GM12891 (cell line): ENCODE measurements around the gene SMCHD1.

Experiments used
- DNase-seq: peaks from one replicate; pipeline ENCODE4 v3.0.0; 2011; ENCODE audit warnings: low spot score; ENCODE audit not compliant: insufficient read length
- FAIRE-seq: peaks from 2 replicates; lab custom pipeline; 2011; peaks lifted over from hg19 to GRCh38; lab: Jason Lieb, UNC
- PAX5 ChIP-seq: IDR thresholded peaks from 2 replicates; pipeline ENCODE4 v1.6.1; 2011; ENCODE audit warnings: low read length, moderate library complexity, mild to moderate bottlenecking; ENCODE audit not compliant: insufficient read depth, severe bottlenecking
- POLR2A ChIP-seq: IDR thresholded peaks from 2 replicates; pipeline ENCODE4 v1.6.1; 2011; ENCODE audit warnings: low read depth, low read length, control low read depth
- POLR2AphosphoS5 ChIP-seq: IDR thresholded peaks from 2 replicates; pipeline ENCODE4 v1.6.1; 2011; ENCODE audit warnings: low read depth, low read length, control low read depth
- POU2F2 ChIP-seq: IDR thresholded peaks from 2 replicates; pipeline ENCODE4 v1.6.1; 2011; ENCODE audit warnings: low read depth, mild to moderate bottlenecking, control low read depth, low read length, moderate library complexity
- SPI1 ChIP-seq: IDR thresholded peaks from 2 replicates; pipeline ENCODE4 v1.6.1; 2011; ENCODE audit warnings: low read depth, low read length, control low read depth
- TAF1 ChIP-seq: IDR thresholded peaks from 2 replicates; pipeline ENCODE4 v1.6.1; 2011; ENCODE audit warnings: low read depth, low read length, control low read depth

The SMCHD1 gene

GRCh38 chr18:2635586-2635985 is 19.9 kb upstream of the SMCHD1 start:
- FAIRE-seq (peak; percentile 74), DNase-seq (no peak)
- TF ChIP-seq POLR2AphosphoS5: no peak
- TF ChIP-seq POLR2A: no peak
- no peak for TF ChIP-seq POU2F2
- TF ChIP-seq PAX5: no peak
- no peak for TF ChIP-seq TAF1
- TF ChIP-seq SPI1: no peak

GRCh38 chr18:2636126-2636631 is 19.3 kb upstream of the SMCHD1 start:
- TF ChIP-seq TAF1 (no peak), PAX5 (no peak), SPI1 (no peak), POU2F2 (no peak), POLR2AphosphoS5 (no peak), POLR2A (no peak)
- DNase-seq (no peak), FAIRE-seq (no peak)

- TF ChIP-seq SPI1: peak; percentile 73
- no peak for TF ChIP-seq PAX5
- TF ChIP-seq POU2F2: no peak
- DNase-seq: peak; percentile 48
- FAIRE-seq: peak; percentile 70
These were observed 13.9 kb upstream of the SMCHD1 start for GRCh38 chr18:2641638-2642037.

GRCh38 chr18:2642771-2643170 is 12.8 kb upstream of the SMCHD1 start:
- no peak for TF ChIP-seq PAX5
- TF ChIP-seq POLR2A: no peak
- TF ChIP-seq SPI1: no peak
- TF ChIP-seq POLR2AphosphoS5: no peak
- TF ChIP-seq TAF1: no peak
- no peak for TF ChIP-seq POU2F2
- FAIRE-seq (peak; percentile 50), DNase-seq (no peak)

GRCh38 chr18:2644535-2644934 is 11.0 kb upstream of the SMCHD1 start:
- FAIRE-seq (no peak), DNase-seq (no peak)
- TF ChIP-seq PAX5 (no peak), SPI1 (no peak), POU2F2 (no peak), POLR2A (no peak), POLR2AphosphoS5 (no peak), TAF1 (no peak)

- no peak for TF ChIP-seq POLR2A
- TF ChIP-seq PAX5: no peak
- no peak for TF ChIP-seq POLR2AphosphoS5
- no peak for TF ChIP-seq SPI1
- no peak for TF ChIP-seq POU2F2
- TF ChIP-seq TAF1: no peak
- no peak for DNase-seq
- FAIRE-seq: no peak
These were observed 3.5 kb upstream of the SMCHD1 start for GRCh38 chr18:2651981-2652380.

- no peak for DNase-seq
- no peak for FAIRE-seq
- TF ChIP-seq POLR2A (no peak), SPI1 (no peak), POU2F2 (no peak), TAF1 (no peak), PAX5 (no peak), POLR2AphosphoS5 (no peak)
These were observed 2.1 kb upstream of the SMCHD1 start for GRCh38 chr18:2653467-2653866.

GRCh38 chr18:2654169-2654927 is 1.2 kb upstream of the SMCHD1 start:
- peak; percentile 41 for FAIRE-seq

GRCh38 chr18:2654928-2655177 is 673 bp upstream of the SMCHD1 start:
- TF ChIP-seq POU2F2 (no peak), POLR2A (no peak), TAF1 (no peak), PAX5 (no peak), SPI1 (no peak), POLR2AphosphoS5 (no peak)
- FAIRE-seq: peak; percentile 80
- DNase-seq: peak; percentile 25

More at GRCh38 chr18:2654169-2654927, 1.2 kb upstream of the SMCHD1 start:
- no peak for DNase-seq
- TF ChIP-seq PAX5 (no peak), POLR2AphosphoS5 (no peak), POU2F2 (no peak), SPI1 (no peak), TAF1 (no peak), POLR2A (no peak)
